Measurements from ENCODE around the gene EFNA3.

EFNA3 gene

GRCh38 chr1:155049651-155050559, 28.7 kb upstream of the EFNA3 start:
- DNase-seq, result no peak

- no peak for DNase-seq
Observed at GRCh38 chr1:155050560-155051341, 27.9 kb upstream of the EFNA3 start, which contains the start of gene ADAM15. Gene ADAM15 (plus strand): TSS chr1:155051316. CDS start chr1:155051387, 71 bp downstream.

- no peak for DNase-seq
Observed at GRCh38 chr1:155051342-155051776, 27.3 kb upstream of the EFNA3 start.

- DNase-seq, result no peak
Observed at GRCh38 chr1:155051777-155052398, 26.7 kb upstream of the EFNA3 start.

GRCh38 chr1:155052439-155053395, 25.9 kb upstream of the EFNA3 start:
- peak; percentile 56 for DNase-seq

GRCh38 chr1:155053531-155054105, 25.0 kb upstream of the EFNA3 start:
- no peak for DNase-seq

GRCh38 chr1:155057104-155057503, 21.5 kb upstream of the EFNA3 start:
- no peak for DNase-seq

GRCh38 chr1:155057788-155058211, 20.8 kb upstream of the EFNA3 start:
- no peak for DNase-seq

- DNase-seq, result no peak
Observed at GRCh38 chr1:155060736-155061135, 17.9 kb upstream of the EFNA3 start.

GRCh38 chr1:155061381-155062150, 17.1 kb upstream of the EFNA3 start:
- DNase-seq, result peak; percentile 61

- no peak for DNase-seq
Observed at GRCh38 chr1:155062151-155062686, 16.4 kb upstream of the EFNA3 start.

- no peak for DNase-seq
Observed at GRCh38 chr1:155062702-155063411, 15.8 kb upstream of the EFNA3 start.

- no peak for DNase-seq
Observed at GRCh38 chr1:155063550-155064110, 15.0 kb upstream of the EFNA3 start, which contains the start of gene EFNA4. Gene EFNA4 (plus strand): TSS chr1:155063740. CDS start chr1:155063824, 84 bp downstream.

- DNase-seq, result no peak
Observed at GRCh38 chr1:155064111-155064831, 14.4 kb upstream of the EFNA3 start.

- no peak for DNase-seq
Observed at GRCh38 chr1:155064832-155065429, 13.7 kb upstream of the EFNA3 start.

- no peak for DNase-seq
Observed at GRCh38 chr1:155066777-155067176, 11.9 kb upstream of the EFNA3 start.

GRCh38 chr1:155068599-155068998, 10.0 kb upstream of the EFNA3 start:
- DNase-seq, result no peak

- DNase-seq, result no peak
Observed at GRCh38 chr1:155069551-155070157, 9.0 kb upstream of the EFNA3 start.
